ENCODE results near the gene IL12RB1. TPM values are rescaled to one million over a fixed set of nuclear protein-coding genes. Genes with fewer than 3 reads are reported as not detected.

The IL12RB1 gene
- total and polyA plus RNA-seq, 2 experiments from 2014 or later, result not detected

- H3K4me2 ChIP-seq, result peak overlapping the region; percentile 95
- peak overlapping the region; percentile 43 for H2AFZ ChIP-seq
- peaks cover 12% of the 10 kb centered on the region for H3K4me1 ChIP-seq (ENCODE audit: insufficient read depth)
- peaks cover 7% of the 10 kb centered on the region for H3K79me2 ChIP-seq
- no peak overlapping the region for H3K4me3 ChIP-seq
- H3K9me2 ChIP-seq (replicated peaks; ENCODE audit: insufficient read depth), result no peaks in the 10 kb centered on the region
- 48% methylated on average over 11 of the region's 11 CpGs for WGBS (ENCODE audit: low lambda C conversion rate, missing lambda C conversion rate)
- H3K27me3 ChIP-seq, result no peaks in the 10 kb centered on the region
- H3K27ac ChIP-seq, result no peak overlapping the region
- TF ChIP-seq EZH2 (IDR thresholded peaks at IDR 0.05; ENCODE audit: borderline replicate concordance) (no peak), EZH2phosphoT487 (IDR thresholded peaks at IDR 0.05; ENCODE audit: low read depth, severe bottlenecking, unreplicated experiment) (no peak), CTCF (IDR thresholded peaks at IDR 0.05; ENCODE audit: poor library complexity) (no peak)
- peaks cover 14% of the 10 kb centered on the region for H4K20me1 ChIP-seq (ENCODE audit: insufficient read depth, poor library complexity, severe bottlenecking)
- no peak for DNase-seq (ENCODE audit: low spot score)
- no peaks in the 10 kb centered on the region for H3K36me3 ChIP-seq (replicated peaks; ENCODE audit: insufficient read depth, low read depth)
- H3K9me3 ChIP-seq (ENCODE audit: low read depth), result no peaks in the 10 kb centered on the region
Measured at GRCh38 chr19:18117364-18117691, 30.6 kb upstream of the IL12RB1 start.

- DNase-seq (ENCODE audit: low spot score), result no peak
- Histone ChIP-seq H3K36me3 (replicated peaks; ENCODE audit: insufficient read depth, low read depth) (no peaks in the 10 kb centered on the region), H3K9me2 (replicated peaks; ENCODE audit: insufficient read depth) (no peaks in the 10 kb centered on the region), H2AFZ (no peak overlapping the region), H3K9me3 (ENCODE audit: low read depth) (no peaks in the 10 kb centered on the region), H3K4me1 (ENCODE audit: insufficient read depth) (peaks cover 14% of the 10 kb centered on the region), H3K27ac (no peak overlapping the region), H3K27me3 (no peaks in the 10 kb centered on the region), H3K4me2 (no peak overlapping the region), H3K79me2 (peaks cover 9% of the 10 kb centered on the region), H3K4me3 (no peak overlapping the region), H4K20me1 (ENCODE audit: insufficient read depth, poor library complexity, severe bottlenecking) (peaks cover 10% of the 10 kb centered on the region)
- 96% methylated on average over 4 of the region's 4 CpGs for WGBS (ENCODE audit: low lambda C conversion rate, missing lambda C conversion rate)
- no peak for TF ChIP-seq EZH2phosphoT487 (IDR thresholded peaks at IDR 0.05; ENCODE audit: low read depth, severe bottlenecking, unreplicated experiment)
- TF ChIP-seq EZH2 (IDR thresholded peaks at IDR 0.05; ENCODE audit: borderline replicate concordance), result no peak
- TF ChIP-seq CTCF (IDR thresholded peaks at IDR 0.05; ENCODE audit: poor library complexity), result no peak
Measured at GRCh38 chr19:18114483-18114882, 27.7 kb upstream of the IL12RB1 start.

- no peaks in the 10 kb centered on the region for H3K36me3 ChIP-seq (replicated peaks; ENCODE audit: insufficient read depth, low read depth)
- peaks cover 20% of the 10 kb centered on the region for H3K4me1 ChIP-seq (ENCODE audit: insufficient read depth)
- H3K4me3 ChIP-seq, result no peak overlapping the region
- WGBS (ENCODE audit: low lambda C conversion rate, missing lambda C conversion rate), result 96% methylated on average over 5 of the region's 5 CpGs
- H2AFZ ChIP-seq, result no peak overlapping the region
- H4K20me1 ChIP-seq (ENCODE audit: insufficient read depth, poor library complexity, severe bottlenecking), result peaks cover 4% of the 10 kb centered on the region
- H3K79me2 ChIP-seq, result peaks cover 9% of the 10 kb centered on the region
- H3K27ac ChIP-seq, result no peak overlapping the region
- H3K9me2 ChIP-seq (replicated peaks; ENCODE audit: insufficient read depth), result no peaks in the 10 kb centered on the region
- H3K9me3 ChIP-seq (ENCODE audit: low read depth), result no peaks in the 10 kb centered on the region
- TF ChIP-seq EZH2phosphoT487 (IDR thresholded peaks at IDR 0.05; ENCODE audit: low read depth, severe bottlenecking, unreplicated experiment) (no peak), CTCF (IDR thresholded peaks at IDR 0.05; ENCODE audit: poor library complexity) (no peak), EZH2 (IDR thresholded peaks at IDR 0.05; ENCODE audit: borderline replicate concordance) (no peak)
- DNase-seq (ENCODE audit: low spot score), result no peak
- H3K4me2 ChIP-seq, result no peak overlapping the region
- no peaks in the 10 kb centered on the region for H3K27me3 ChIP-seq
Measured at GRCh38 chr19:18113827-18114226, 27.1 kb upstream of the IL12RB1 start.

- Histone ChIP-seq H3K79me2 (peaks cover 3% of the 10 kb centered on the region), H3K9me3 (ENCODE audit: low read depth) (no peaks in the 10 kb centered on the region), H3K27me3 (no peaks in the 10 kb centered on the region), H3K9me2 (replicated peaks; ENCODE audit: insufficient read depth) (no peaks in the 10 kb centered on the region), H2AFZ (no peak overlapping the region), H3K36me3 (replicated peaks; ENCODE audit: insufficient read depth, low read depth) (no peaks in the 10 kb centered on the region), H3K4me2 (no peak overlapping the region), H3K4me1 (ENCODE audit: insufficient read depth) (peaks cover 20% of the 10 kb centered on the region), H4K20me1 (ENCODE audit: insufficient read depth, poor library complexity, severe bottlenecking) (no peaks in the 10 kb centered on the region), H3K27ac (no peak overlapping the region), H3K4me3 (no peak overlapping the region)
- TF ChIP-seq CTCF (IDR thresholded peaks at IDR 0.05; ENCODE audit: poor library complexity) (peak; percentile 83), EZH2 (IDR thresholded peaks at IDR 0.05; ENCODE audit: borderline replicate concordance) (no peak)
- peak; percentile 89 for DNase-seq (ENCODE audit: low spot score)
- WGBS (ENCODE audit: low lambda C conversion rate, missing lambda C conversion rate), result 34% methylated on average over 8 of the region's 9 CpGs
Measured at GRCh38 chr19:18112989-18113478, 26.3 kb upstream of the IL12RB1 start.

All from hepatocyte (in vitro differentiated cells).